SH-SY5Y (cell line): ENCODE measurements around the gene ISM1.

Experiments
- GATA2 ChIP-seq: IDR thresholded peaks from 2 replicates; pipeline ENCODE4 v1.6.1; 2011; ENCODE audit warnings: mild to moderate bottlenecking, low read depth, low read length
- GATA3 ChIP-seq: IDR thresholded peaks from 2 replicates; pipeline ENCODE4 v1.6.1; 2011; ENCODE audit warnings: low read depth, mild to moderate bottlenecking, low read length, moderate library complexity

DNA sequence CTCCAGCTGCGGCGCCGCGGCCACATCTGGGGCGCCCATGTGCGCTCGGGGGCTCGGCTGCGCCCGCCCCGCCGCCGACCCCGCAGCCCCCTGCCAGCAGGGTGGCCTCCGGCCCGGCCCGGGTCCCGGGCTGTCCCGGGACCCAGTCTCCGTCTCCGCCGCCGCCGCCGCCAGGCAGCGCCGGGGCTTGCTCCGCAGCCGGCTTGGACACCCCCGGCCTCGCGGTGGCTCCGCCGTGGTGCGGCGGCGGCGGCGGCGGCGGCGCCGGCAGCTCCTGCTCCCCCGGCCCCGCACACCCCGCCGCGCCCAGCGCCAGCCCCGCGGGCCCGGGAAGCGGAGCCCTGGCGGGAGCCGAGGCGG lies 219 bp downstream of the ISM1 start:
- TF ChIP-seq GATA2 (no peak), GATA3 (no peak)
